Tibial artery (tissue), 4 donors: ENCODE results near the gene CNPY1.

Experiments used
- DNase-seq, 2 donors: peaks; one replicate each; pipeline ENCODE4 v3.0.0-alpha.2; 2019
- H3K27ac ChIP-seq, 2 donors: fragments of 200-600 bp; sonication (generic) in 1 of 2; 1 replicate in 1 of 2; 2 replicates in 1 of 2; pipeline ENCODE4 v1.5.1; 2018 to 2019; ENCODE audit warnings: mild to moderate bottlenecking in 1 of 2
- H3K27me3 ChIP-seq, 2 donors: fragments of 200-600 bp; sonication (generic) in 1 of 2; one replicate each; pipeline versions ENCODE4 v1.5.1 to v1.6.0; 2016 to 2019
- H3K36me3 ChIP-seq, 3 donors: fragments of 200-600 bp; sonication (generic) in 2 of 3; one replicate each; pipeline ENCODE4 v1.5.1; 2016 to 2019; ENCODE audit warnings: mild to moderate bottlenecking in 2 of 3
- H3K4me1 ChIP-seq, 4 donors: fragments of 200-600 bp; sonication (generic) in 2 of 4; 1 replicate in 3 of 4; 2 replicates in 1 of 4; pipeline ENCODE4 v1.5.1; 2016 to 2019
- H3K4me3 ChIP-seq, 2 donors: fragments of 200-600 bp; sonication (generic) in 1 of 2; 1 replicate in 1 of 2; 2 replicates in 1 of 2; pipeline ENCODE4 v1.5.1; 2018 to 2019; ENCODE audit warnings: mild to moderate bottlenecking in 2 of 2
- H3K9me3 ChIP-seq, 3 donors: fragments of 200-600 bp; sonication (generic) in 1 of 3; one replicate each; pipeline ENCODE4 v1.5.1; 2016 to 2019
- intact Hi-C: fragments of 100-400 bp; cut with DNase I; formaldehyde crosslinking; loops from one replicate; pipeline ENCODE4 v1.15.0; 2023; ENCODE audit warnings: low total_unique reads
- TF ChIP-seq, protein P1 (sequence below), 2 experiments: fragments of 200-600 bp in 1 of 2; fragments of 450-650 bp in 1 of 2; IDR thresholded peaks; one replicate each; pipeline ENCODE4 v1.5.1; 2017 to 2019; ENCODE audit warnings: antibody characterized with exemption in 2 of 2, mild to moderate bottlenecking in 1 of 2, moderate library complexity in 1 of 2

CNPY1 gene

DNA sequence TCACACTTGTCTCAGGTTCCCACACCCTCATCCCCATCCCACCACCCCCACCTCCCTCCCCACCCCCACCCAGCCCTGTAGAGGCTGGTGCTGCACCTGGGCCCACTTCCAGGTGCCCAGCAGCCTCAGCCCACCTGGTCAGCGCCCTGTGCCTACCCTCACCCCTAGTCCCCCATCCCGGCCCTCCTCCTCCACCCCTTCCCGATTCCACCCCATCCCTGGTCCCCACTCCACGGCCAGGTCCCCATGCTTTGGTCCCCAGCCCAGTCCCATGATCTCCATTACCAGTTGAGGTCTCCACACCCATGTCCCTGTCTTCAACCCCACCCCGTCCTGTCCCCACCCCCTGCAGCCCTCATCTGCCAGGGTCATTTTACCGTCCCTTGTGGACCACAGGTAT, 24.6 kb upstream of the CNPY1 start:
- Histone ChIP-seq H3K4me1 (no peaks in the 10 kb centered on the region), H3K4me3 (no peak overlapping the region), H3K27ac (no peak overlapping the region), H3K9me3 (no peaks in the 10 kb centered on the region), H3K36me3 (no peaks in the 10 kb centered on the region), H3K27me3 (peaks cover 0 to 27% of the 10 kb centered on the region in 2 donors)
- TF ChIP-seq, protein P1, sequence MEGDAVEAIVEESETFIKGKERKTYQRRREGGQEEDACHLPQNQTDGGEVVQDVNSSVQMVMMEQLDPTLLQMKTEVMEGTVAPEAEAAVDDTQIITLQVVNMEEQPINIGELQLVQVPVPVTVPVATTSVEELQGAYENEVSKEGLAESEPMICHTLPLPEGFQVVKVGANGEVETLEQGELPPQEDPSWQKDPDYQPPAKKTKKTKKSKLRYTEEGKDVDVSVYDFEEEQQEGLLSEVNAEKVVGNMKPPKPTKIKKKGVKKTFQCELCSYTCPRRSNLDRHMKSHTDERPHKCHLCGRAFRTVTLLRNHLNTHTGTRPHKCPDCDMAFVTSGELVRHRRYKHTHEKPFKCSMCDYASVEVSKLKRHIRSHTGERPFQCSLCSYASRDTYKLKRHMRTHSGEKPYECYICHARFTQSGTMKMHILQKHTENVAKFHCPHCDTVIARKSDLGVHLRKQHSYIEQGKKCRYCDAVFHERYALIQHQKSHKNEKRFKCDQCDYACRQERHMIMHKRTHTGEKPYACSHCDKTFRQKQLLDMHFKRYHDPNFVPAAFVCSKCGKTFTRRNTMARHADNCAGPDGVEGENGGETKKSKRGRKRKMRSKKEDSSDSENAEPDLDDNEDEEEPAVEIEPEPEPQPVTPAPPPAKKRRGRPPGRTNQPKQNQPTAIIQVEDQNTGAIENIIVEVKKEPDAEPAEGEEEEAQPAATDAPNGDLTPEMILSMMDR (IDR thresholded peaks at IDR 0.05): no peak
- no peak for DNase-seq
- intact Hi-C loops: no loop called here

DNA sequence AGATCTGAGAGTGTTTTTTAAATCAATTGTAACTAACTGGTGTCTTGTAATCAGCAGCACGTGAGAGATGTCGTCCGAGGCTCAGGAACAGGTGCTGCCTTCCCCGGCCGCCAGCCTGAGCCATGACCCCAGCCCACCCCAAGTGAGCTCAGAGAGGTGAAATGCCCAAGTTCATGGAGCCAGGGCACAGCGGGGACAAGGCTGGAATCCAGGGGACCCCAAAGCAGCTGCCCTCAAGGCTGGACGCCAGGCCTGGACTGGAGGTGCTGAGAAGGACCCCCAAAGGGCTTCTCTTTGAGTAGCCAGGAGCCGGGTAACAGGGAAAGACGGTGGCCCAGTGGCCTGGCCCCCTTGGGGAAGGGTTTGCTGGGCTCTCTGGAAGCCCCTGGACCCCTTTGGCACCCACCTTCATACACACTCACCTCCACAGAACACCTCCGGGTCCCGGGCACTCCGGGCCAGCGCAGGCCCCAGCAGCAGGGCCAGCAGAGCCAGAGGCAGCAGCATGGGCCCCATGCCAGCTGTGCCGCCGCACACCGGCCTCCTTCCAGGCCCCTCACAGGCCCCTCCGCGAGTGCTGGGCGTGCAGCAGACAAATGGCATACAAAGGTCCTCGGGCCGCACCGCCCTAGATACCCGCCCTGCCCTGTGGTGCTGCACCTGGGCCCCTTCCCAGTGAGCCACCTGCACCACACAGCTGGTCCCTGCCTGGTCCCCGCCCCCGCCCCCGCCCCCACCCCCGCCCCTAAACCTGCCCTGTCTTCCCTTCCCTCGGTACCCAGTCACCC, 24.0 kb upstream of the CNPY1 start:
- DNase-seq: no peak
- peaks cover 0 to 23% of the 10 kb centered on the region in 2 donors for H3K27me3 ChIP-seq
- intact Hi-C loops: no loop called here
- H3K27ac ChIP-seq: no peak overlapping the region
- TF ChIP-seq, protein P1 (IDR thresholded peaks at IDR 0.05): no peak
- no peaks in the 10 kb centered on the region for H3K9me3 ChIP-seq
- H3K4me1 ChIP-seq: no peaks in the 10 kb centered on the region
- H3K4me3 ChIP-seq: no peak overlapping the region
- H3K36me3 ChIP-seq: no peaks in the 10 kb centered on the region

- Histone ChIP-seq H3K9me3 (no peaks in the 10 kb centered on the region), H3K27me3 (peaks cover 0 to 23% of the 10 kb centered on the region in 2 donors), H3K4me3 (no peak overlapping the region), H3K27ac (no peak overlapping the region), H3K36me3 (no peaks in the 10 kb centered on the region), H3K4me1 (no peaks in the 10 kb centered on the region)
- intact Hi-C loops: no loop called here
- no peak for DNase-seq
- TF ChIP-seq, protein P1 (IDR thresholded peaks at IDR 0.05): no peak
Observed at GRCh38 chr7:155569681-155570080, 23.3 kb upstream of the CNPY1 start.

GRCh38 chr7:155568842-155569494, 22.6 kb upstream of the CNPY1 start:
- H3K27ac ChIP-seq: no peak overlapping the region
- H3K4me3 ChIP-seq: no peak overlapping the region
- no peaks in the 10 kb centered on the region for H3K4me1 ChIP-seq
- H3K36me3 ChIP-seq: no peaks in the 10 kb centered on the region
- TF ChIP-seq, protein P1 (IDR thresholded peaks at IDR 0.05): no peak
- H3K27me3 ChIP-seq: peaks cover 0 to 23% of the 10 kb centered on the region in 2 donors
- no peak for DNase-seq
- intact Hi-C loops: no loop called here
- no peaks in the 10 kb centered on the region for H3K9me3 ChIP-seq

DNA sequence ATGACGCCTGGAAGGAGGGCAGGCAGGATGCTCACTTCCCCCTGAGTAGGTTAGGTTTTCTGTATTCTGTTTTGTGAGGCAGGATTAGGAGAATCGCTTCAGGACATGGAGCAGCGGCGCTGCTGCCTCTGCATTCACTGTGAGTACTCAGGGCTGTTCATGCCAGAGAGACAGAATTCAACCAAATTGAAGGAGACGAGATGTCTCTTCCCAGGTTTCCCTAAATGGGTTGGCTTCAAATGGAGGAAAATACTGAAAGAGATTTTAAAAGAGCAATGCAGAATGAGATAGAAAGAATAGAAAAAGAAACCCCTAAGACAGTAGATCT, 21.9 kb upstream of the CNPY1 start:
- Histone ChIP-seq H3K4me3 (no peak overlapping the region), H3K27me3 (peaks cover 0 to 23% of the 10 kb centered on the region in 2 donors), H3K9me3 (no peaks in the 10 kb centered on the region), H3K27ac (no peak overlapping the region), H3K36me3 (no peaks in the 10 kb centered on the region), H3K4me1 (no peaks in the 10 kb centered on the region)
- intact Hi-C loops: no loop called here
- DNase-seq: no peak
- TF ChIP-seq, protein P1 (IDR thresholded peaks at IDR 0.05): no peak
